ENCODE measurements around the gene PARVB. TPM values are rescaled to one million over a fixed set of nuclear protein-coding genes. Genes with fewer than 3 reads are reported as not detected.
"Not testable (repeated sequence)": the region's sequence is repeated elsewhere in the genome, so short reads cannot be mapped to it uniquely, and the experiment has no call there.

PARVB gene
- total and polyA plus RNA-seq, 7 experiments from 2014 or later = 0.18 to 51.2 (median 4.2) TPM

- CTCF ChIA-PET = no interaction called here
- no peak overlapping the region for H3K27ac ChIP-seq (ENCODE audit: low read depth, low read length)
- H3K4me3 Mint-ChIP-seq = no peak overlapping the region
- POLR2A ChIA-PET = no interaction called here
- H3K9me3 Mint-ChIP-seq = peaks cover 0 to 7% (median 3%) of the 10 kb centered on the region in 11 donors
- peaks cover 0 to 13% (median 0%) of the 10 kb centered on the region in 5 donors for H3K36me3 Mint-ChIP-seq
- no peak for ATAC-seq
- peaks cover 0 to 32% (median 8%) of the 10 kb centered on the region in 7 donors for H3K4me1 Mint-ChIP-seq
- H3K9me3 ChIP-seq (ENCODE audit: control insufficient read depth in 2 of 3, low read length in 3 of 3) = no peaks in the 10 kb centered on the region
- no peak overlapping the region for H3K27ac Mint-ChIP-seq
- no peaks in the 10 kb centered on the region for H3K4me1 ChIP-seq (ENCODE audit: control insufficient read depth in 2 of 2, insufficient read depth in 2 of 2, low read length in 2 of 2)
- no peak overlapping the region for H3K4me3 ChIP-seq (ENCODE audit: low read length)
- DNase-seq = no peak
- intact Hi-C loops (cut with micrococcal nuclease) = no loop called here
- peaks cover 0 to 10% (median 4%) of the 10 kb centered on the region in 5 donors for H3K27me3 Mint-ChIP-seq
- H3K36me3 ChIP-seq (ENCODE audit: control insufficient read depth in 2 of 3, insufficient read depth in 3 of 3, low read length in 3 of 3) = no peaks in the 10 kb centered on the region
- H3K27me3 ChIP-seq (ENCODE audit: control insufficient read depth in 2 of 2, insufficient read depth in 2 of 2, low read length in 2 of 2) = no peaks in the 10 kb centered on the region
These were observed 31.7 kb downstream of the PARVB start for GRCh38 chr22:44055805-44056204.

- ATAC-seq; H3K4me1 ChIP-seq (ENCODE audit: control insufficient read depth in 2 of 2, insufficient read depth in 2 of 2, low read length in 2 of 2); H3K27ac ChIP-seq (ENCODE audit: low read depth, low read length); CTCF ChIA-PET; H3K27ac Mint-ChIP-seq; intact Hi-C loops (cut with micrococcal nuclease); H3K9me3 Mint-ChIP-seq; H3K27me3 Mint-ChIP-seq; H3K36me3 ChIP-seq (ENCODE audit: control insufficient read depth in 2 of 3, insufficient read depth in 3 of 3, low read length in 3 of 3); H3K4me3 Mint-ChIP-seq; H3K27me3 ChIP-seq (ENCODE audit: control insufficient read depth in 2 of 2, insufficient read depth in 2 of 2, low read length in 2 of 2); POLR2A ChIA-PET; H3K9me3 ChIP-seq (ENCODE audit: control insufficient read depth in 2 of 3, low read length in 3 of 3); DNase-seq; H3K4me3 ChIP-seq (ENCODE audit: low read length): not testable (repeated sequence)
- H3K36me3 Mint-ChIP-seq = peaks cover 0 to 13% (median 0%) of the 10 kb centered on the region in 5 donors
- peaks cover 0 to 24% (median under 1%) of the 10 kb centered on the region in 7 donors for H3K4me1 Mint-ChIP-seq
These were observed 32.5 kb downstream of the PARVB start for GRCh38 chr22:44056649-44057048.

- Mint-ChIP-seq H3K27ac (no peak overlapping the region), H3K4me1 (peaks cover 0 to 18% (median 0%) of the 10 kb centered on the region in 7 donors), H3K9me3 (peaks cover 0 to 7% (median 3%) of the 10 kb centered on the region in 11 donors), H3K36me3 (peaks cover 0 to 13% (median 0%) of the 10 kb centered on the region in 5 donors), H3K27me3 (no peaks in the 10 kb centered on the region), H3K4me3 (no peak overlapping the region)
- intact Hi-C loops (cut with micrococcal nuclease) = no loop called here
- CTCF ChIA-PET = interaction anchor here (1.2 kb wide), 1 partner anchor 24 kb away, joined by 3 read pairs; no protein-coding TSS in a partner anchor
- DNase-seq (no peak), ATAC-seq (no peak)
- H3K4me1 ChIP-seq (ENCODE audit: control insufficient read depth in 2 of 2, insufficient read depth in 2 of 2, low read length in 2 of 2) = no peaks in the 10 kb centered on the region
- no peak overlapping the region for H3K27ac ChIP-seq (ENCODE audit: low read depth, low read length)
- H3K4me3 ChIP-seq (ENCODE audit: low read length) = no peak overlapping the region
- POLR2A ChIA-PET = no interaction called here
- H3K9me3 ChIP-seq (ENCODE audit: control insufficient read depth in 2 of 3, low read length in 3 of 3) = no peaks in the 10 kb centered on the region
- no peaks in the 10 kb centered on the region for H3K36me3 ChIP-seq (ENCODE audit: control insufficient read depth in 2 of 3, insufficient read depth in 3 of 3, low read length in 3 of 3)
- no peaks in the 10 kb centered on the region for H3K27me3 ChIP-seq (ENCODE audit: control insufficient read depth in 2 of 2, insufficient read depth in 2 of 2, low read length in 2 of 2)
These were observed 33.4 kb downstream of the PARVB start for GRCh38 chr22:44057401-44057987.

- H3K27me3 Mint-ChIP-seq = peaks cover 0 to 5% (median 4%) of the 10 kb centered on the region in 5 donors
- peaks cover 0 to 13% (median 0%) of the 10 kb centered on the region in 5 donors for H3K36me3 Mint-ChIP-seq
- H3K4me1 Mint-ChIP-seq = peaks cover 0 to 29% (median 4%) of the 10 kb centered on the region in 7 donors
- peaks cover 0 to 7% (median 3%) of the 10 kb centered on the region in 11 donors for H3K9me3 Mint-ChIP-seq
- intact Hi-C loops (cut with micrococcal nuclease) = no loop called here
- Histone ChIP-seq H3K9me3 (ENCODE audit: control insufficient read depth in 2 of 3, low read length in 3 of 3) (no peaks in the 10 kb centered on the region), H3K27me3 (ENCODE audit: control insufficient read depth in 2 of 2, insufficient read depth in 2 of 2, low read length in 2 of 2) (no peaks in the 10 kb centered on the region), H3K27ac (ENCODE audit: low read depth, low read length) (no peak overlapping the region), H3K36me3 (ENCODE audit: control insufficient read depth in 2 of 3, insufficient read depth in 3 of 3, low read length in 3 of 3) (no peaks in the 10 kb centered on the region), H3K4me3 (ENCODE audit: low read length) (no peak overlapping the region), H3K4me1 (ENCODE audit: control insufficient read depth in 2 of 2, insufficient read depth in 2 of 2, low read length in 2 of 2) (no peaks in the 10 kb centered on the region)
- POLR2A ChIA-PET = no interaction called here
- CTCF ChIA-PET = no interaction called here
- no peak overlapping the region for H3K4me3 Mint-ChIP-seq
- DNase-seq = no peak
- H3K27ac Mint-ChIP-seq = peak overlapping the region in 1 of 9 donors; percentile 33
- no peak for ATAC-seq
These were observed 39.6 kb downstream of the PARVB start for GRCh38 chr22:44063462-44064371.

GRCh38 chr22:44067033-44067432 is 42.9 kb downstream of the PARVB start:
- Mint-ChIP-seq H3K27ac (no peak overlapping the region), H3K4me3 (no peak overlapping the region), H3K27me3 (peaks cover 0 to 18% (median 9%) of the 10 kb centered on the region in 5 donors), H3K36me3 (no peaks in the 10 kb centered on the region), H3K4me1 (peaks cover 0 to 20% (median 8%) of the 10 kb centered on the region in 7 donors), H3K9me3 (no peaks in the 10 kb centered on the region)
- Histone ChIP-seq H3K27me3 (ENCODE audit: control insufficient read depth in 2 of 2, insufficient read depth in 2 of 2, low read length in 2 of 2) (no peaks in the 10 kb centered on the region), H3K4me3 (ENCODE audit: low read length) (no peak overlapping the region), H3K9me3 (ENCODE audit: control insufficient read depth in 2 of 3, low read length in 3 of 3) (no peaks in the 10 kb centered on the region), H3K36me3 (ENCODE audit: control insufficient read depth in 2 of 3, insufficient read depth in 3 of 3, low read length in 3 of 3) (no peaks in the 10 kb centered on the region), H3K4me1 (ENCODE audit: control insufficient read depth in 2 of 2, insufficient read depth in 2 of 2, low read length in 2 of 2) (no peaks in the 10 kb centered on the region), H3K27ac (ENCODE audit: low read depth, low read length) (no peak overlapping the region)
- intact Hi-C loops (cut with micrococcal nuclease) = no loop called here
- ATAC-seq (no peak), DNase-seq (no peak)
- ChIA-PET POLR2A (no interaction called here), CTCF (no interaction called here)

- no peak overlapping the region for H3K4me3 ChIP-seq (ENCODE audit: low read length)
- H3K27me3 Mint-ChIP-seq = peaks cover 0 to 18% (median 9%) of the 10 kb centered on the region in 5 donors
- no peaks in the 10 kb centered on the region for H3K36me3 Mint-ChIP-seq
- no peaks in the 10 kb centered on the region for H3K36me3 ChIP-seq (ENCODE audit: control insufficient read depth in 2 of 3, insufficient read depth in 3 of 3, low read length in 3 of 3)
- ATAC-seq (no peak), DNase-seq (no peak)
- H3K4me1 ChIP-seq (ENCODE audit: control insufficient read depth in 2 of 2, insufficient read depth in 2 of 2, low read length in 2 of 2) = no peaks in the 10 kb centered on the region
- H3K4me3 Mint-ChIP-seq = no peak overlapping the region
- peaks cover 0 to 19% (median 8%) of the 10 kb centered on the region in 7 donors for H3K4me1 Mint-ChIP-seq
- intact Hi-C loops (cut with micrococcal nuclease) = no loop called here
- no peak overlapping the region for H3K27ac ChIP-seq (ENCODE audit: low read depth, low read length)
- ChIA-PET POLR2A (no interaction called here), CTCF (no interaction called here)
- H3K27ac Mint-ChIP-seq = no peak overlapping the region
- H3K27me3 ChIP-seq (ENCODE audit: control insufficient read depth in 2 of 2, insufficient read depth in 2 of 2, low read length in 2 of 2) = no peaks in the 10 kb centered on the region
- no peaks in the 10 kb centered on the region for H3K9me3 ChIP-seq (ENCODE audit: control insufficient read depth in 2 of 3, low read length in 3 of 3)
- no peaks in the 10 kb centered on the region for H3K9me3 Mint-ChIP-seq
These were observed 43.8 kb downstream of the PARVB start for GRCh38 chr22:44067901-44068300.

Data from naive thymus-derived CD4-positive, alpha-beta T cell (primary cell).